ENCODE data around the gene GPRIN3. TPM values are rescaled to one million over a fixed set of nuclear protein-coding genes. Genes with fewer than 3 reads are reported as not detected.

Gene GPRIN3
- total RNA-seq, 1 donor from 2014 or later: not detected

GRCh38 chr4:89336818-89337420 is 29.3 kb upstream of the GPRIN3 start:
- TF ChIP-seq, protein P1, sequence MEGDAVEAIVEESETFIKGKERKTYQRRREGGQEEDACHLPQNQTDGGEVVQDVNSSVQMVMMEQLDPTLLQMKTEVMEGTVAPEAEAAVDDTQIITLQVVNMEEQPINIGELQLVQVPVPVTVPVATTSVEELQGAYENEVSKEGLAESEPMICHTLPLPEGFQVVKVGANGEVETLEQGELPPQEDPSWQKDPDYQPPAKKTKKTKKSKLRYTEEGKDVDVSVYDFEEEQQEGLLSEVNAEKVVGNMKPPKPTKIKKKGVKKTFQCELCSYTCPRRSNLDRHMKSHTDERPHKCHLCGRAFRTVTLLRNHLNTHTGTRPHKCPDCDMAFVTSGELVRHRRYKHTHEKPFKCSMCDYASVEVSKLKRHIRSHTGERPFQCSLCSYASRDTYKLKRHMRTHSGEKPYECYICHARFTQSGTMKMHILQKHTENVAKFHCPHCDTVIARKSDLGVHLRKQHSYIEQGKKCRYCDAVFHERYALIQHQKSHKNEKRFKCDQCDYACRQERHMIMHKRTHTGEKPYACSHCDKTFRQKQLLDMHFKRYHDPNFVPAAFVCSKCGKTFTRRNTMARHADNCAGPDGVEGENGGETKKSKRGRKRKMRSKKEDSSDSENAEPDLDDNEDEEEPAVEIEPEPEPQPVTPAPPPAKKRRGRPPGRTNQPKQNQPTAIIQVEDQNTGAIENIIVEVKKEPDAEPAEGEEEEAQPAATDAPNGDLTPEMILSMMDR (IDR thresholded peaks at IDR 0.05; ENCODE audit: insufficient read depth, low read length, severe bottlenecking): no peak
- Histone ChIP-seq H3K27me3 (ENCODE audit: control insufficient read depth, insufficient read depth, low read length) (no peaks in the 10 kb centered on the region), H3K36me3 (ENCODE audit: control insufficient read depth, insufficient read depth, low read length) (no peaks in the 10 kb centered on the region), H3K4me3 (ENCODE audit: low read depth, low read length) (no peak overlapping the region)
- DNase-seq (ENCODE audit: low read depth): no peak
- FAIRE-seq: no peak

- no peaks in the 10 kb centered on the region for H3K36me3 ChIP-seq (ENCODE audit: control insufficient read depth, insufficient read depth, low read length)
- FAIRE-seq: no peak
- no peak overlapping the region for H3K4me3 ChIP-seq (ENCODE audit: low read depth, low read length)
- TF ChIP-seq, protein P1 (IDR thresholded peaks at IDR 0.05; ENCODE audit: insufficient read depth, low read length, severe bottlenecking): no peak
- no peaks in the 10 kb centered on the region for H3K27me3 ChIP-seq (ENCODE audit: control insufficient read depth, insufficient read depth, low read length)
- no peak for DNase-seq (ENCODE audit: low read depth)
Measured at GRCh38 chr4:89334830-89335229, 27.2 kb upstream of the GPRIN3 start.

- no peak overlapping the region for H3K4me3 ChIP-seq (ENCODE audit: low read depth, low read length)
- DNase-seq (ENCODE audit: low read depth): no peak
- no peak for FAIRE-seq
Measured at GRCh38 chr4:89334311-89334710, 26.7 kb upstream of the GPRIN3 start.

GRCh38 chr4:89331686-89332544 is 24.3 kb upstream of the GPRIN3 start:
- Histone ChIP-seq H3K27me3 (ENCODE audit: control insufficient read depth, insufficient read depth, low read length) (no peaks in the 10 kb centered on the region), H3K4me3 (ENCODE audit: low read depth, low read length) (no peak overlapping the region), H3K36me3 (ENCODE audit: control insufficient read depth, insufficient read depth, low read length) (no peaks in the 10 kb centered on the region)
- FAIRE-seq: no peak
- no peak for DNase-seq (ENCODE audit: low read depth)
- TF ChIP-seq, protein P1 (IDR thresholded peaks at IDR 0.05; ENCODE audit: insufficient read depth, low read length, severe bottlenecking): no peak

More at GRCh38 chr4:89334311-89334710, 26.7 kb upstream of the GPRIN3 start:
- TF ChIP-seq, protein P1 (IDR thresholded peaks at IDR 0.05; ENCODE audit: insufficient read depth, low read length, severe bottlenecking): no peak
- H3K27me3 ChIP-seq (ENCODE audit: control insufficient read depth, insufficient read depth, low read length): no peaks in the 10 kb centered on the region
- no peaks in the 10 kb centered on the region for H3K36me3 ChIP-seq (ENCODE audit: control insufficient read depth, insufficient read depth, low read length)

DNA sequence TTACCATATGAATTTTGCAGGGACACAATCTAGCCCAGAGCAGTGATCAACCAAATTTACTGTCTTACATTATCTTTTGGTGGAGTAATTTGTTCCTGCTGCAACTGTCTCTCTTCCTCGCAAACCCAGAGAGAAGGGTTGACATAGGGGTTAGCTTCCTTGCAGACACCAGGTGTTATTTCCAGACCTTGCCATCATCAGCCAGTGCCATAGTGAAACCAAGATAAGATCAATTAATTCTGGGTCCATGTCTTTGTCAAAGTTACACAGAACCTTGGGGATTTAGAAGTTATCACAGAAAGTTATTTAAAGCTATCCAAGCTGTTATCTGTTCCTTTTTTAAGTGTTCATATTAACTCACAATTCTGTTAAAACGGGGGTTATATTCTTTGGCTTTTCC is 23.6 kb upstream of the GPRIN3 start:
- TF ChIP-seq, protein P1 (IDR thresholded peaks at IDR 0.05; ENCODE audit: insufficient read depth, low read length, severe bottlenecking): no peak
- Histone ChIP-seq H3K4me3 (ENCODE audit: low read depth, low read length) (no peak overlapping the region), H3K27me3 (ENCODE audit: control insufficient read depth, insufficient read depth, low read length) (no peaks in the 10 kb centered on the region), H3K36me3 (ENCODE audit: control insufficient read depth, insufficient read depth, low read length) (no peaks in the 10 kb centered on the region)
- FAIRE-seq: no peak
- DNase-seq (ENCODE audit: low read depth): no peak
